A673 (cell line): ENCODE data around the gene GAS7. TPM values are rescaled to one million over a fixed set of nuclear protein-coding genes. Genes with fewer than 3 reads are reported as not detected.

Experiments used
- BruUV-seq: library from RNA; stranded (reverse); fragments of 400-500 nt; replicated peaks from 2 replicates; lab custom pipeline; 2021; lab: Mats Ljungman, UMichigan
- CTCF ChIA-PET: fragments of 300-600 bp; sonication (Branson Sonifier 250); formaldehyde crosslinking; loops from one replicate; lab custom pipeline; 2022; ENCODE audit warnings: antibody characterized with exemption; lab: Charles Lee
- POLR2A ChIA-PET: fragments of 300-600 bp; sonication (Branson Sonifier 250); formaldehyde crosslinking; loops from one replicate; lab custom pipeline; 2022; ENCODE audit warnings: antibody characterized with exemption; ENCODE audit not compliant: low non-redundant PET; lab: Charles Lee
- DNase-seq: peaks from one replicate; pipeline ENCODE4 v3.0.0-alpha.2; 2015; ENCODE audit warnings: low spot score
- H3K27ac ChIP-seq: fragments of 200-600 bp; sonication (generic); 2 replicates; pipeline ENCODE4 v1.5.1; 2016; ENCODE audit warnings: mixed run types, low read depth, mild to moderate bottlenecking, mixed read lengths, antibody characterized with exemption, low read length; ENCODE audit not compliant: poor library complexity, severe bottlenecking
- H3K27me3 ChIP-seq: fragments of 200-600 bp; sonication (generic); replicated peaks from 2 replicates; pipeline ENCODE4 v1.6.1; 2017; ENCODE audit warnings: mixed run types, low read depth, mild to moderate bottlenecking, mixed read lengths, antibody characterized with exemption, low read length; ENCODE audit not compliant: insufficient read depth, poor library complexity
- H3K36me3 ChIP-seq: fragments of 200-600 bp; sonication (generic); 2 replicates; pipeline ENCODE4 v1.6.1; 2016; ENCODE audit warnings: mixed run types, mild to moderate bottlenecking, mixed read lengths, antibody characterized with exemption, low read length; ENCODE audit not compliant: insufficient read depth, poor library complexity, severe bottlenecking
- H3K4me1 ChIP-seq: fragments of 200-600 bp; sonication (generic); 2 replicates; pipeline ENCODE4 v1.6.1; 2017; ENCODE audit warnings: mixed run types, mild to moderate bottlenecking, mixed read lengths, antibody characterized with exemption, low read length; ENCODE audit not compliant: insufficient read depth, poor library complexity, severe bottlenecking
- H3K4me3 ChIP-seq: fragments of 200-600 bp; sonication (generic); 2 replicates; pipeline ENCODE4 v1.5.1; 2016; ENCODE audit warnings: low read depth, mixed run types, mild to moderate bottlenecking, mixed read lengths, low read length; ENCODE audit not compliant: poor library complexity, severe bottlenecking
- H3K9me3 ChIP-seq: fragments of 200-600 bp; sonication (generic); 2 replicates; pipeline ENCODE4 v1.6.1; 2016; ENCODE audit warnings: mixed run types, low read depth, mild to moderate bottlenecking, mixed read lengths, antibody characterized with exemption, low read length; ENCODE audit not compliant: poor library complexity, severe bottlenecking
- CTCF ChIP-seq: fragments of 300-800, 200-600 bp; sonication (generic); conservative IDR thresholded peaks from 2 replicates; pipeline ENCODE4 v1.5.1; 2017; ENCODE audit warnings: low read depth, mild to moderate bottlenecking, antibody characterized with exemption, low read length, moderate library complexity, mixed read lengths
- EZH2 ChIP-seq: fragments of 200-600 bp; sonication (generic); IDR thresholded peaks from 2 replicates; pipeline ENCODE4 v1.6.1; 2017; ENCODE audit warnings: borderline replicate concordance, low read depth, mild to moderate bottlenecking, mixed read lengths, antibody characterized with exemption, low read length; ENCODE audit not compliant: poor library complexity, severe bottlenecking
- intact Hi-C: fragments of 100-400 bp; cut with micrococcal nuclease; formaldehyde crosslinking; loops from one replicate; pipeline ENCODE4 v1.10.0; 2022; ENCODE audit not compliant: unreplicated experiment
- total RNA-seq: library from RNA; stranded (reverse); gene quantifications from 2 replicates; pipeline ENCODE4 v1.2.3, GENCODE V29; 2021

Gene GAS7
- total RNA-seq, 1 experiment from 2014 or later, result 2.3 TPM

- intact Hi-C loops, result loop anchor here (1.0 kb wide), 1 partner anchor 35 kb away; no protein-coding TSS in a partner anchor
- Histone ChIP-seq H3K4me3 (no peak overlapping the region), H3K4me1 (no peaks in the 10 kb centered on the region), H3K27ac (no peak overlapping the region), H3K27me3 (no peaks in the 10 kb centered on the region), H3K9me3 (no peaks in the 10 kb centered on the region), H3K36me3 (no peaks in the 10 kb centered on the region)
- no TSS peak for BruUV-seq
- DNase-seq, result peak; percentile 61
- TF ChIP-seq CTCF (peak; percentile 78), EZH2 (no peak)
- CTCF ChIA-PET, result interaction anchor here (0.7 kb wide), 2 partner anchors 19 to 35 kb away, joined by 3 to 4 read pairs; no protein-coding TSS in a partner anchor
- POLR2A ChIA-PET, result no interaction called here
Measured at GRCh38 chr17:9959377-9959981, 238.9 kb downstream of the GAS7 start.

GRCh38 chr17:9958586-9959281, 239.7 kb downstream of the GAS7 start:
- ChIA-PET CTCF (interaction anchor here (0.7 kb wide), 1 partner anchor 34 kb away, joined by 3 read pairs; no protein-coding TSS in a partner anchor), POLR2A (no interaction called here)
- no peaks in the 10 kb centered on the region for H3K4me1 ChIP-seq
- no peak overlapping the region for H3K4me3 ChIP-seq
- intact Hi-C loops, result loop anchor here (1.0 kb wide), 1 partner anchor 34 kb away; no protein-coding TSS in a partner anchor
- H3K9me3 ChIP-seq, result no peaks in the 10 kb centered on the region
- H3K36me3 ChIP-seq, result no peaks in the 10 kb centered on the region
- TF ChIP-seq CTCF, result no peak
- no peak for TF ChIP-seq EZH2
- H3K27ac ChIP-seq, result no peak overlapping the region
- H3K27me3 ChIP-seq, result no peaks in the 10 kb centered on the region
- no TSS peak for BruUV-seq
- no peak for DNase-seq

GRCh38 chr17:9957244-9957643, 241.2 kb downstream of the GAS7 start:
- BruUV-seq, result no TSS peak
- H3K4me3 ChIP-seq, result no peak overlapping the region
- no peaks in the 10 kb centered on the region for H3K9me3 ChIP-seq
- ChIA-PET POLR2A (interaction anchor here (0.6 kb wide), 1 partner anchor 1530 kb away, joined by 12 read pairs; no protein-coding TSS in a partner anchor), CTCF (no interaction called here)
- H3K36me3 ChIP-seq, result no peaks in the 10 kb centered on the region
- no peak overlapping the region for H3K27ac ChIP-seq
- intact Hi-C loops, result no loop called here
- no peak for DNase-seq
- TF ChIP-seq EZH2, result no peak
- TF ChIP-seq CTCF, result no peak
- H3K27me3 ChIP-seq, result no peaks in the 10 kb centered on the region
- no peaks in the 10 kb centered on the region for H3K4me1 ChIP-seq
